GM21367 (cell line): Measurements from ENCODE around the gene ANKRD65.
"Not testable (repeated sequence)": the region's sequence is repeated elsewhere in the genome, so short reads cannot be mapped to it uniquely, and the experiment has no call there.

Experiments
- ATAC-seq: cut with Tn5 transposase; IDR thresholded peaks from one replicate; pipeline ENCODE4 v1.9.1; 2021; ENCODE audit not compliant: unreplicated experiment

Gene ANKRD65

GRCh38 chr1:1421147-1421906, at the start of gene ANKRD65:
Gene ANKRD65 (minus strand): TSS chr1:1421276. CDS start chr1:1421005, 271 bp downstream.
- no peak for ATAC-seq

GRCh38 chr1:1468196-1468985, 47.3 kb upstream of the ANKRD65 start:
- ATAC-seq = not testable (repeated sequence)

GRCh38 chr1:1463312-1463711, 42.2 kb upstream of the ANKRD65 start:
- ATAC-seq = no peak

GRCh38 chr1:1462318-1462966, 41.4 kb upstream of the ANKRD65 start:
- no peak for ATAC-seq

GRCh38 chr1:1461721-1462317, 40.7 kb upstream of the ANKRD65 start:
- ATAC-seq = no peak

- no peak for ATAC-seq
Measured at GRCh38 chr1:1460540-1461130, 39.6 kb upstream of the ANKRD65 start.

- ATAC-seq = not testable (repeated sequence)
Measured at GRCh38 chr1:1459711-1460110, 38.6 kb upstream of the ANKRD65 start.

GRCh38 chr1:1459156-1459555, 38.1 kb upstream of the ANKRD65 start:
- not testable (repeated sequence) for ATAC-seq

- ATAC-seq = not testable (repeated sequence)
Measured at GRCh38 chr1:1456683-1457255, 35.7 kb upstream of the ANKRD65 start.

- not testable (repeated sequence) for ATAC-seq
Measured at GRCh38 chr1:1455934-1456333, 34.9 kb upstream of the ANKRD65 start.

GRCh38 chr1:1455366-1455884, 34.3 kb upstream of the ANKRD65 start:
- ATAC-seq = no peak

GRCh38 chr1:1454286-1455056, 33.4 kb upstream of the ANKRD65 start:
- not testable (repeated sequence) for ATAC-seq

GRCh38 chr1:1452882-1453281, 31.8 kb upstream of the ANKRD65 start:
- ATAC-seq = no peak

- ATAC-seq = not testable (repeated sequence)
Measured at GRCh38 chr1:1452365-1452739, 31.3 kb upstream of the ANKRD65 start.

GRCh38 chr1:1451696-1452364, 30.8 kb upstream of the ANKRD65 start:
- ATAC-seq = no peak

GRCh38 chr1:1450616-1451015, 29.5 kb upstream of the ANKRD65 start:
- ATAC-seq = not testable (repeated sequence)

GRCh38 chr1:1449099-1449739, 28.1 kb upstream of the ANKRD65 start, which contains the start of gene ATAD3C:
Gene ATAD3C (plus strand): TSS chr1:1449689. CDS start chr1:1450684, 995 bp downstream.
- no peak for ATAC-seq

- ATAC-seq = not testable (repeated sequence)
Measured at GRCh38 chr1:1446631-1447030, 25.6 kb upstream of the ANKRD65 start.
